ENCODE measurements around the gene BCAS3.
"Not testable (repeated sequence)": the region's sequence is repeated elsewhere in the genome, so short reads cannot be mapped to it uniquely, and the experiment has no call there.

Gene BCAS3

GRCh38 chr17:60969500-60970037 is 291.9 kb downstream of the BCAS3 start:
- no peak overlapping the region for H3K18ac ChIP-seq (ENCODE audit: low read length)
- no peak overlapping the region for H3K23ac ChIP-seq (ENCODE audit: low read length)
- H3K4me1 ChIP-seq (ENCODE audit: control insufficient read depth in 1 of 2, insufficient read depth in 2 of 2, low read length in 2 of 2): peaks cover 3 to 4% of the 10 kb centered on the region in 2 experiments
- no peak for DNase-seq
- no peak overlapping the region for H4K8ac ChIP-seq (ENCODE audit: low read depth, low read length)
- no peak overlapping the region for H2AFZ ChIP-seq (ENCODE audit: insufficient read depth, low read length, poor library complexity)
- no peaks in the 10 kb centered on the region for H3K79me2 ChIP-seq (ENCODE audit: control insufficient read depth, insufficient read depth, low read length, poor library complexity)
- no peaks in the 10 kb centered on the region for H3K27me3 ChIP-seq (ENCODE audit: insufficient read depth, low read length)
- H3K4me3 ChIP-seq (ENCODE audit: low read depth, low read length): no peak overlapping the region
- no peak overlapping the region for H2BK120ac ChIP-seq (ENCODE audit: insufficient read depth, low read length, poor library complexity)
- no peaks in the 10 kb centered on the region for H3K36me3 ChIP-seq (ENCODE audit: control insufficient read depth in 1 of 2, insufficient read depth in 2 of 2, low read length in 2 of 2)
- H3K4me2 ChIP-seq (ENCODE audit: low read length): no peak overlapping the region
- H3K27ac ChIP-seq (ENCODE audit: low read depth, low read length): no peak overlapping the region
- no peak overlapping the region for H4K12ac ChIP-seq (ENCODE audit: low read depth, low read length)
- no peak overlapping the region for H2AK5ac ChIP-seq (ENCODE audit: low read length)
- H3K9ac ChIP-seq (ENCODE audit: low read length): no peak overlapping the region
- no peak overlapping the region for H3K14ac ChIP-seq (ENCODE audit: low read length)
- no CpG with 5 or more reads among the region's 1 CpG for WGBS (ENCODE audit: extremely low coverage, insufficient coverage, insufficient read length)
- no peak overlapping the region for H2BK12ac ChIP-seq (ENCODE audit: low read length)
- no peak overlapping the region for H2BK5ac ChIP-seq (ENCODE audit: low read depth, low read length, poor library complexity)
- H3K4ac ChIP-seq (ENCODE audit: low read depth, low read length): no peak overlapping the region
- no peaks in the 10 kb centered on the region for H3K79me1 ChIP-seq (ENCODE audit: low read length)
- no peaks in the 10 kb centered on the region for H3K9me3 ChIP-seq (ENCODE audit: insufficient read depth, low read depth, low read length)
- H4K91ac ChIP-seq (ENCODE audit: low read depth, low read length): no peak overlapping the region

DNA sequence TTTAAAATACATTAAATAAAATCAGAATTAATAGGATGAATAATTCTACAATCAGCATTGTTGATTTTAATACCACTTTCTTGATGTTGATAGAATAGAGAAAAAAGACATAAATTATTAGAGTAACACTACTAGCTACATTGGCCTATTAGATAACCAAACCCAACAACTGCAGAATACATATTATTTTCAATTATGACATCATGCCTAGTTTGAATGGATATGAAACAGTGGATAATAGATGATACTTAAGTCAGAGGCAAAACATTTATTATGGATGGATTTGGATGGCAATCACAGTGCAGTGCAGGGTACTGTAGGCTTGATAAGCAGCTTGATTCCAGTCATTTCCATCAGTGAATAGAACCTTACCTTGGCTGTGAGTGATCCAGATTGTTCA is 293.1 kb downstream of the BCAS3 start:
- H4K8ac ChIP-seq (ENCODE audit: low read depth, low read length): no peak overlapping the region
- no peak overlapping the region for H2BK5ac ChIP-seq (ENCODE audit: low read depth, low read length, poor library complexity)
- H3K36me3 ChIP-seq (ENCODE audit: control insufficient read depth in 1 of 2, insufficient read depth in 2 of 2, low read length in 2 of 2): no peaks in the 10 kb centered on the region
- H3K79me1 ChIP-seq (ENCODE audit: low read length): no peaks in the 10 kb centered on the region
- no peak overlapping the region for H2BK12ac ChIP-seq (ENCODE audit: low read length)
- no peak overlapping the region for H2AK5ac ChIP-seq (ENCODE audit: low read length)
- H3K9me3 ChIP-seq (ENCODE audit: insufficient read depth, low read depth, low read length): no peaks in the 10 kb centered on the region
- no peak overlapping the region for H3K23ac ChIP-seq (ENCODE audit: low read length)
- no peak overlapping the region for H3K4ac ChIP-seq (ENCODE audit: low read depth, low read length)
- no peak overlapping the region for H3K9ac ChIP-seq (ENCODE audit: low read length)
- H2AFZ ChIP-seq (ENCODE audit: insufficient read depth, low read length, poor library complexity): no peak overlapping the region
- no peak overlapping the region for H3K14ac ChIP-seq (ENCODE audit: low read length)
- H3K4me2 ChIP-seq (ENCODE audit: low read length): no peak overlapping the region
- no peak overlapping the region for H3K4me3 ChIP-seq (ENCODE audit: low read depth, low read length)
- no peak for DNase-seq
- H4K91ac ChIP-seq (ENCODE audit: low read depth, low read length): no peak overlapping the region
- H3K79me2 ChIP-seq (ENCODE audit: control insufficient read depth, insufficient read depth, low read length, poor library complexity): no peaks in the 10 kb centered on the region
- no peak overlapping the region for H3K18ac ChIP-seq (ENCODE audit: low read length)
- no peak overlapping the region for H3K27ac ChIP-seq (ENCODE audit: low read depth, low read length)
- no peaks in the 10 kb centered on the region for H3K27me3 ChIP-seq (ENCODE audit: insufficient read depth, low read length)
- H4K12ac ChIP-seq (ENCODE audit: low read depth, low read length): no peak overlapping the region
- no peak overlapping the region for H2BK120ac ChIP-seq (ENCODE audit: insufficient read depth, low read length, poor library complexity)
- H3K4me1 ChIP-seq (ENCODE audit: control insufficient read depth in 1 of 2, insufficient read depth in 2 of 2, low read length in 2 of 2): peaks cover 3 to 4% of the 10 kb centered on the region in 2 experiments

DNA sequence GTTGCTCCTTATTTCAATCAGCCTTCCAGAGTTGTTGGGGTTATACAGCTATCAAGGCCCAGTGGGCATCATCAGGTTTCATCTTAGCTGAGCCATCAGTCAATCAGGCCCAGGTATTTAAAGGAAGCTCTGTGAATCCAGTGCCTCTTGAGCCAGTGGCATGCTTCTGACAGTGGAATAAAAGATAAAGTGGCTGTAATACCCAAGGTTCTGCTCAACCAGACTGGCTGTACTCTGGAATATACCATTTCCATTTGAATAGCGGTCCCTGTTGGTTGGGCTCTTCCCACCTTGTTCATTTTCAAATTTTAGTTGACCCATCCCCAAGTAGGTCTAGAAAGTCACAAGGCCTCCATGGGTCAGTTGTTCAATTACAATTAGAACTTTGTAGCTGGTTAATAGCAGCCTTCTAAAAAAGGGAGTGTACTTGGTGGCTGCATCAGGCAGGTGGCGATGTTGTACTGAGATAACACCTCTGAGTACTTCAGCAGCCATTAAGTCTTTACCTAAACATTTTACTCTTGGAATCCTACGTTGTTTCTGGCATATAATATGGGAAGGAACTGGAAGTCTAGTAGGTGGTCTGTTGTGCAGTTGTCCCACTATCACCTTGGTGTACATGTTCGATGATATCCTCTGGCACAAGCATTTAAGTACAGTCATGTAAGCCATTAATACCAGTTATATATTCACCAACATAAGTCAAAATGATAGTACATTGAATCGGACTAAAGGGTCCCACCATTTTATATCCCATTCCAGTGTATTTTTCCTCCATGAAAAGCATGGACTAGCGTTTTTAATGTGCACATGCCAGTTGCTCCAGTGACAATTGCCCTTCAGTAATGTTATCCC is 294.1 kb downstream of the BCAS3 start:
- no peak overlapping the region for H3K4me3 ChIP-seq (ENCODE audit: low read depth, low read length)

GRCh38 chr17:60976861-60977260 is 299.2 kb downstream of the BCAS3 start:
- H3K4me1 ChIP-seq (ENCODE audit: control insufficient read depth in 1 of 2, insufficient read depth in 2 of 2, low read length in 2 of 2); H3K4ac ChIP-seq (ENCODE audit: low read depth, low read length); H3K23ac ChIP-seq (ENCODE audit: low read length); H2AK5ac ChIP-seq (ENCODE audit: low read length); H2AFZ ChIP-seq (ENCODE audit: insufficient read depth, low read length, poor library complexity); H3K79me2 ChIP-seq (ENCODE audit: control insufficient read depth, insufficient read depth, low read length, poor library complexity); H3K36me3 ChIP-seq (ENCODE audit: control insufficient read depth in 1 of 2, insufficient read depth in 2 of 2, low read length in 2 of 2); DNase-seq; H2BK12ac ChIP-seq (ENCODE audit: low read length); H3K27ac ChIP-seq (ENCODE audit: low read depth, low read length); H3K4me2 ChIP-seq (ENCODE audit: low read length); H3K14ac ChIP-seq (ENCODE audit: low read length); H3K18ac ChIP-seq (ENCODE audit: low read length); H4K91ac ChIP-seq (ENCODE audit: low read depth, low read length); H2BK5ac ChIP-seq (ENCODE audit: low read depth, low read length, poor library complexity); H3K9ac ChIP-seq (ENCODE audit: low read length); H2BK120ac ChIP-seq (ENCODE audit: insufficient read depth, low read length, poor library complexity); H4K8ac ChIP-seq (ENCODE audit: low read depth, low read length); H3K4me3 ChIP-seq (ENCODE audit: low read depth, low read length); H3K27me3 ChIP-seq (ENCODE audit: insufficient read depth, low read length); H3K9me3 ChIP-seq (ENCODE audit: insufficient read depth, low read depth, low read length); H4K12ac ChIP-seq (ENCODE audit: low read depth, low read length); H3K79me1 ChIP-seq (ENCODE audit: low read length): not testable (repeated sequence)
- no CpG with 5 or more reads among the region's 23 CpGs for WGBS (ENCODE audit: extremely low coverage, insufficient coverage, insufficient read length)

More for the DNA sequence above, 294.1 kb downstream of the BCAS3 start:
- Histone ChIP-seq H2BK120ac (ENCODE audit: insufficient read depth, low read length, poor library complexity) (no peak overlapping the region), H3K23ac (ENCODE audit: low read length) (no peak overlapping the region), H4K8ac (ENCODE audit: low read depth, low read length) (no peak overlapping the region), H3K9me3 (ENCODE audit: insufficient read depth, low read depth, low read length) (no peaks in the 10 kb centered on the region), H3K4me2 (ENCODE audit: low read length) (no peak overlapping the region), H2BK5ac (ENCODE audit: low read depth, low read length, poor library complexity) (no peak overlapping the region), H3K9ac (ENCODE audit: low read length) (no peak overlapping the region), H3K27ac (ENCODE audit: low read depth, low read length) (no peak overlapping the region), H2AFZ (ENCODE audit: insufficient read depth, low read length, poor library complexity) (no peak overlapping the region), H3K79me2 (ENCODE audit: control insufficient read depth, insufficient read depth, low read length, poor library complexity) (no peaks in the 10 kb centered on the region), H3K36me3 (ENCODE audit: control insufficient read depth in 1 of 2, insufficient read depth in 2 of 2, low read length in 2 of 2) (no peaks in the 10 kb centered on the region), H3K18ac (ENCODE audit: low read length) (no peak overlapping the region), H3K4ac (ENCODE audit: low read depth, low read length) (no peak overlapping the region), H3K27me3 (ENCODE audit: insufficient read depth, low read length) (no peaks in the 10 kb centered on the region), H4K91ac (ENCODE audit: low read depth, low read length) (no peak overlapping the region), H4K12ac (ENCODE audit: low read depth, low read length) (no peak overlapping the region), H2AK5ac (ENCODE audit: low read length) (no peak overlapping the region), H3K79me1 (ENCODE audit: low read length) (no peaks in the 10 kb centered on the region), H3K4me1 (ENCODE audit: control insufficient read depth in 1 of 2, insufficient read depth in 2 of 2, low read length in 2 of 2) (peaks cover 3 to 4% of the 10 kb centered on the region in 2 experiments), H2BK12ac (ENCODE audit: low read length) (no peak overlapping the region), H3K14ac (ENCODE audit: low read length) (no peak overlapping the region)
- peak; percentile 36 to 69 for DNase-seq
- no CpG with 5 or more reads among the region's 6 CpGs for WGBS (ENCODE audit: extremely low coverage, insufficient coverage, insufficient read length)
